Heart right ventricle (tissue), 16 donors: ENCODE data around the gene NUCKS1. TPM values are rescaled to one million over a fixed set of nuclear protein-coding genes. Genes with fewer than 3 reads are reported as not detected.

Experiments used
- ATAC-seq, 8 donors: fragments of 200-7000 bp; cut with Tn5 transposase; one replicate each; pipeline ENCODE4 v1.9.1; 2020; ENCODE audit warnings: mild to moderate bottlenecking in 8 of 8, moderate library complexity in 8 of 8, moderate number of reproducible peaks in 1 of 8
- DNase-seq, 2 donors: peaks; one replicate each; pipeline ENCODE4 v3.0.0-alpha.2; 2020
- H3K27ac ChIP-seq, 10 donors: fragments of 200-600 bp; sonication (generic) in 2 of 10; one replicate each; pipeline versions ENCODE4 v1.5.0 to v1.8.0; 2020 to 2022; ENCODE audit warnings: mild to moderate bottlenecking in 3 of 10
- H3K27me3 ChIP-seq, 7 donors: fragments of 200-600 bp; one replicate each; pipeline ENCODE4 v1.8.0; 2021 to 2022; ENCODE audit warnings: mild to moderate bottlenecking in 2 of 7
- H3K36me3 ChIP-seq, 9 donors: fragments of 200-600 bp; sonication (generic) in 1 of 9; one replicate each; pipeline versions ENCODE4 v1.5.0 to v1.8.0; 2020 to 2022; ENCODE audit warnings: mild to moderate bottlenecking in 2 of 9
- H3K4me1 ChIP-seq, 9 donors: fragments of 200-600 bp; sonication (generic) in 1 of 9; one replicate each; pipeline versions ENCODE4 v1.5.0 to v1.8.0; 2020 to 2022; ENCODE audit warnings: mild to moderate bottlenecking in 4 of 9
- H3K4me3 ChIP-seq, 10 donors: fragments of 200-600 bp; sonication (generic) in 2 of 10; one replicate each; pipeline versions ENCODE4 v1.5.0 to v1.8.0; 2020 to 2022; ENCODE audit warnings: mild to moderate bottlenecking in 7 of 10, moderate library complexity in 2 of 10
- H3K9me3 ChIP-seq, 11 donors: fragments of 200-600 bp in 10 of 11; sonication (generic) in 2 of 11; one replicate each; pipeline versions ENCODE4 v1.5.0 to v1.8.0; 2013 to 2022; ENCODE audit warnings: mild to moderate bottlenecking in 2 of 11, control low read depth in 1 of 11, moderate library complexity in 1 of 11
- WGBS, 2 donors: extraction: QIAGEN DNeasy Blood & Tissue Kit; methylation state at CpG; one replicate each; pipeline ENCODE4 v1.1.7; 2013; ENCODE audit warnings: inconsistent platforms in 1 of 2; 5-methylcytosine and 5-hydroxymethylcytosine counted together
- intact Hi-C, 10 donors: fragments of 100-400 bp; cut with DNase I; formaldehyde crosslinking; loops; one replicate each; pipeline versions ENCODE4 v1.11.1 to v1.14.2; 2022
- polyA plus RNA-seq, 2 donors: library from polyadenylated mRNA; stranded (reverse); fragments of 200-250 nt; gene quantifications; one replicate each; pipeline ENCODE4 v1.2.3, GENCODE V29; 2013
- total RNA-seq, 10 donors: library from RNA; stranded (reverse); fragmentation: NEBNext Ultra II Directional in 3 of 10; extraction: Animal tissue kit (Norgen Biotek cat#: 25700) in 3 of 10; gene quantifications; one replicate each; pipeline versions ENCODE4 v1.2.1 to v1.2.4, GENCODE V29; 2021 to 2023
- TF ChIP-seq, protein P1 (sequence below), 9 donors: fragments of 200-600 bp; sonication (generic) in 2 of 9; IDR thresholded peaks; one replicate each; pipeline versions ENCODE4 v1.5.0 to v1.8.0; 2021 to 2022; ENCODE audit warnings: antibody characterized with exemption in 9 of 9, mild to moderate bottlenecking in 5 of 9, moderate library complexity in 1 of 9
- donor health status: Arrhythmogenic right ventricular cardiomyopathy.
- donor health status: ischemic (EF 13 %, LVEDD 7.1; RV severe dilation, severe dysfunction).
- donor health status: healthy with polysubstance abuse.
- donor health status: DM: no; HTN: yes; CAD: no.
- donor health status: DM: no; HTN: no; CAD: no.
- donor health status: ischemic (EF 25% LVEDD 6.9; RV normal size, moderate dysfunction).
- donor health status: ischemic (EF 25% LVEDD 5.7; RV mildly dilated, moderate dysfunction).
- donor health status: healthy.
- donor health status: DM: yes; HTN: yes; CAD: no.
- donor health status: Ischemic cardiomyopathy.
- donor health status: ischemic (EF 35%, LVEDD 5.7; RV mildly dilated, moderate dysfunction).
- donor health status: nonischemic (EF 11% LVEDD 7.7; RV severe dilation, severe dysfunction).
- donor health status: DM: yes; HTN: yes; CAD: no.
- donor health status: PGD.
- donor health status: ischemic (EF 29% LVEDD 5.4; RV normal size, mild dysfunction).
- donor health status: nonischemic (EF 23%, LVEDD 6.1; RV moderate dilation, normal function).

The NUCKS1 gene
- total and polyA plus RNA-seq, 12 donors = 31.8 to 245 (median 211) TPM

DNA sequence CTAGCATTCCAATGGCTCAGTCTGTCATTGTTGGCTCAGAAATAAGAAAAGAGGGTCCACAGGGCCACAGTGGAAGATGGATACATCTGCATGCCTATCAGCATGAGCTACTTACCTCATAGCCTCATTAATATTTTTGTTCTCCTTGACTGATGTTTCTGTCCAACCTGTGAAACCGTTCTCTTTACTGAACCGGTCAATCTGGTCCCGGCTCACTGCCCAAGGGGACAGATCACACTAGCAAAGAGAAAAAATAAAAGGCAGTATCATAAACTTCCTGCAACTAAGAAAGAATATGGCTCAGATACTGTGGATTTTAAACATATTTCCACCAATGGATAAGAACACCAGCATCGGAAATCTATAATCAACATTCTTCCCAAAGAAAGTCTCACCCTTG is 20.6 kb upstream of the NUCKS1 start:
- intact Hi-C loops = no loop called here
- Histone ChIP-seq H3K27ac (no peak overlapping the region), H3K4me1 (peaks cover 0 to 20% (median 8%) of the 10 kb centered on the region in 9 donors), H3K4me3 (no peak overlapping the region), H3K36me3 (peaks cover 0 to 52% (median 4%) of the 10 kb centered on the region in 9 donors), H3K27me3 (no peaks in the 10 kb centered on the region), H3K9me3 (no peaks in the 10 kb centered on the region)
- no peak for DNase-seq
- TF ChIP-seq, protein P1, sequence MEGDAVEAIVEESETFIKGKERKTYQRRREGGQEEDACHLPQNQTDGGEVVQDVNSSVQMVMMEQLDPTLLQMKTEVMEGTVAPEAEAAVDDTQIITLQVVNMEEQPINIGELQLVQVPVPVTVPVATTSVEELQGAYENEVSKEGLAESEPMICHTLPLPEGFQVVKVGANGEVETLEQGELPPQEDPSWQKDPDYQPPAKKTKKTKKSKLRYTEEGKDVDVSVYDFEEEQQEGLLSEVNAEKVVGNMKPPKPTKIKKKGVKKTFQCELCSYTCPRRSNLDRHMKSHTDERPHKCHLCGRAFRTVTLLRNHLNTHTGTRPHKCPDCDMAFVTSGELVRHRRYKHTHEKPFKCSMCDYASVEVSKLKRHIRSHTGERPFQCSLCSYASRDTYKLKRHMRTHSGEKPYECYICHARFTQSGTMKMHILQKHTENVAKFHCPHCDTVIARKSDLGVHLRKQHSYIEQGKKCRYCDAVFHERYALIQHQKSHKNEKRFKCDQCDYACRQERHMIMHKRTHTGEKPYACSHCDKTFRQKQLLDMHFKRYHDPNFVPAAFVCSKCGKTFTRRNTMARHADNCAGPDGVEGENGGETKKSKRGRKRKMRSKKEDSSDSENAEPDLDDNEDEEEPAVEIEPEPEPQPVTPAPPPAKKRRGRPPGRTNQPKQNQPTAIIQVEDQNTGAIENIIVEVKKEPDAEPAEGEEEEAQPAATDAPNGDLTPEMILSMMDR (IDR thresholded peaks at IDR 0.05) = no peak
- no peak for ATAC-seq
- 88 to 89% methylated on average over 4 of the region's 4 CpGs for WGBS, 2 donors

DNA sequence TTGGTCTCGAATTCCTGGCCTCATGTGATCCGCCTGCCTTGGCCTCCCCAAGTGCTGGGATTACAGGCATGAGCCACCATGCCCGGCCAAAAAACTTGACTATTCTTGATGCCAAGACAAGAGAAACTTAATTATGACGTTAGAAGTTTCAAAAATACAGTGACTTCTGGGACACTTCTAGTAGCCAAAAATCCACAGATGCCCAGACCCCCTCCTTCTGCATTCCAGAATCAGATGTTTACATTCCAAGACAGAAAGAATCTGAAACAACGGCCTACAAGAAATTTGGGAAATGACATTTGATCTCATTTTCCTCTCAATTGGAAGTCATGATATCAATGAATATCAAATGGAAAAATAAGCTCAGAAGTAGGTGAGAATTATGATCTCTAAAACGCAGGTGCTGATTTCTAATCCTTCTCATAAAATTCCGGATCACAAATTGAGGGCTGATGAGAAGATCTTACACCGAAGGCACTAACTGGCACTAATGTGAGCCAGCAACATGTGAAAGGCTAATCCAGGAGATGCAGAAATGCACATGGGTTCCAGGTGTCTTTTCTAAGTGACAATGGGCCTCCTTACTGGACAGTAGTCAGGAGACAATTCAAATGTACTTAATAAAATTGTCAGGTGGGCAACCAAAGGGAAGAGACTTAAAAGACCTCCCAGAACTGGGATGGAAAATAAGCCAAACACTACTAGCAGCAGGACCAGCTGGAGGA is 19.8 kb upstream of the NUCKS1 start:
- H3K9me3 ChIP-seq = no peaks in the 10 kb centered on the region
- DNase-seq (no peak), ATAC-seq (no peak)
- no peak overlapping the region for H3K27ac ChIP-seq
- intact Hi-C loops = no loop called here
- H3K4me1 ChIP-seq = peaks cover 0 to 17% (median 6%) of the 10 kb centered on the region in 9 donors
- no peak overlapping the region for H3K4me3 ChIP-seq
- H3K27me3 ChIP-seq = no peaks in the 10 kb centered on the region
- TF ChIP-seq, protein P1 (IDR thresholded peaks at IDR 0.05) = no peak
- 78 to 84% methylated on average over 8 of the region's 8 CpGs for WGBS, 2 donors
- peaks cover 0 to 52% (median 4%) of the 10 kb centered on the region in 9 donors for H3K36me3 ChIP-seq

DNA sequence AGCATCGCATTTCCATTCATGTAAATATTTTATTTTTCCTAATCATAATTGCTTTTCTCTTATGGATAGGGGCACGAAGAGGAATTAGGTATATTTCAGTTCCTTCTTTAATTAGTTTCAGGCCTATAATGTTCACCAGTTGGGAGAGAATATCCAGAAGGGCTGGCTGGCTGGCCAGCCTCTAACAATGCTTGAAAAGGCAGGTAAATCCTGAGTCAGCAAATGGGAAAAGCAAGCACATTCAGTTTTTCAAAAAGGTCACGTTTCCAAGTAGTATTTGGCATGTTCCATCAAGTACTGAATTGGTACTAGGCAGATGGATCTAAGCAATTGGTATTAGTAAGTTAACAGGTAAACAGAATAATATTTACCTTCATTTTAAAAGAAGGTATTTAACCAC is 17.3 kb upstream of the NUCKS1 start:
- H3K36me3 ChIP-seq = peaks cover 0 to 49% (median 4%) of the 10 kb centered on the region in 9 donors
- intact Hi-C loops = no loop called here
- H3K4me1 ChIP-seq = no peaks in the 10 kb centered on the region
- H3K4me3 ChIP-seq = no peak overlapping the region
- no peaks in the 10 kb centered on the region for H3K27me3 ChIP-seq
- no peaks in the 10 kb centered on the region for H3K9me3 ChIP-seq
- TF ChIP-seq, protein P1 (IDR thresholded peaks at IDR 0.05) = no peak
- no peak for DNase-seq
- WGBS, 2 donors = 86 to 89% methylated on average over 3 of the region's 3 CpGs
- no peak overlapping the region for H3K27ac ChIP-seq
- ATAC-seq = no peak

DNA sequence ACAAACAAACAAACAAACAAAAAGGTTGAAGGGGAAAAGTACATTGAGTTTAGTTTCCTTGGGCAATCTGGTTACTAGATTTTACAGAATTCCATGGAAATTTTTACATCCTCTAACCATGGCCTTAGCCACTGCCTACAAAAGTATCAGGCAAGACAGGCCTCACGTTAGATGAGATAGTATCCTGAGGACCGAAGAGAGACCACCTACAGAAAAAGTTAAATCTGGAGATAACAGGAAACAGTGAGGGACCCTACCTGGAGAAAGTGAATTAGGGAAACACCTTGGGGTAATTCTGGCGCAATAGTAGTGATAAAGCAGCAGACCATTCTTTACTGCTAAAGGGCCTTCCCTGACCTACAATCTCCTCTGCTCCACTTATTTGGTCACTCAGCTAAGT is 16.6 kb upstream of the NUCKS1 start:
- H3K27me3 ChIP-seq = no peaks in the 10 kb centered on the region
- ATAC-seq (no peak), DNase-seq (no peak)
- TF ChIP-seq, protein P1 (IDR thresholded peaks at IDR 0.05) = no peak
- H3K4me1 ChIP-seq = no peaks in the 10 kb centered on the region
- H3K27ac ChIP-seq = no peak overlapping the region
- peaks cover 0 to 42% (median 4%) of the 10 kb centered on the region in 9 donors for H3K36me3 ChIP-seq
- WGBS, 2 donors = 63 to 92% methylated on average over 3 of the region's 3 CpGs
- no peaks in the 10 kb centered on the region for H3K9me3 ChIP-seq
- intact Hi-C loops = no loop called here
- H3K4me3 ChIP-seq = no peak overlapping the region
